ENCODE measurements around the gene SCN8A.
"Not testable (repeated sequence)": the region's sequence is repeated elsewhere in the genome, so short reads cannot be mapped to it uniquely, and the experiment has no call there.

The SCN8A gene

DNA sequence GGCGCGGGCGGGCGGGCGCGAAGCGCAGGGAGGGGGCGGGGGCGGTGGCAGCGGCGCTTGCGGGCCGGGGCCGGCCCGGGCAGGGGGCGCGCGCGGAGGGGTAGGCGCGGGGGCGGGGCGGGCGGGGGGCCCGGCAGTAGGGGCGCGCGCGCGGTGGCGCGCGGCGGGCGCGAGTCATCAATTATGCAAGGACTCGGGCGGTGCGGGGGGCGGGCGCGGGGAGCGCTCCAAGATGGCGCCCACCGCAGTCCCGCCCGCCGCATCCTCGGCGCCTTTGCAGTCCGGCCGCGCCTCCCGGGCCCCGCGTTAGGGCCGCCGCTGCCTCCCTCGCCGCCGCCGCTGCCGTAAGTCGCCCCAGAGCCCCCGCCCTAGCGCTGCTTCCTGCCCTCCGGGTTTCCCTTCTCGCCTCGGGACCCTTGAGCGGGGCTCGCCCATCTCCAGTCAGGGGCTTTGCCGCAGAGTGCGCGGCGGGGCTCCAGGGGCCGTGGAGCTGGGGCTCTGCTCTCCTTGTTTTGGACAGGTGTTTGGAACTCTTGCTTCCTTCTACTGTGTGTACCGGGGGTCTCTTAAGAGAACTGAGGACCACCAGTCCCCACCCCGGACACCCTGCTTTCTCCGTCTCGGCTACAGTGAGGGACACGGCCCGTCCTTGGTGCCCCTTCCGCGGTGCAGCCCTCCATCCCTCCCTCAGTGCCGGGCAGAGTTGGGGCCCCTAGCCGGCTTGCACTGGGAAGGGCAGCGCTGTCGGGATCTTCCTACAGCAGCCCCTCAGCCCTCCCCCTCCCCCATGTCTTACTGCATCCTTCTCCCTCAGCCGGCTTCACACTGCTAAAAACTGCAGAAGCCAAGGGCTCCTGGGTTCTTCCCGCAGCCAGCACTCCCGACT, at the start of gene SCN8A:
Gene SCN8A, plus strand, starts transcription at position 218 of the 886 bp plus-strand sequence. CDS start 71,585 bp downstream, outside the sequence.
- no peak for DNase-seq (ENCODE audit: low read depth)

DNA sequence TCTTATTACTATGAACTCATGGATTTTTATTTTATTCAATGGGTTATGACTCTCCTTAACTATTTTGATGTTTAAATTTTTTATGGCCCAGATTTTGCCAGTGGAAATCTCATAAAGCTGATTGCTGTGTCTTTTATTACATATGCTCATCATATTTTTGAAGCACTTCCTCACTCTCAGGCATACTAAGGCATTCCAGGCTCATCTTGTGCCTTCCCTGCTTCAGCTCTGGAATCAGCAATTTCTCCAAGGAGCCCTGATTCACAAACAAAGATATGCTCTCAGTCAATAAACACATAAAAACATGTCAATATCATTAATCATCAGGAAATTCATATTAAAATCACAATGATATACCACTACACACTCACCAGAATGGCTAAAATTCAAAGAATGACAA, 44.9 kb upstream of the SCN8A start:
- no peak for DNase-seq (ENCODE audit: low read depth)

DNA sequence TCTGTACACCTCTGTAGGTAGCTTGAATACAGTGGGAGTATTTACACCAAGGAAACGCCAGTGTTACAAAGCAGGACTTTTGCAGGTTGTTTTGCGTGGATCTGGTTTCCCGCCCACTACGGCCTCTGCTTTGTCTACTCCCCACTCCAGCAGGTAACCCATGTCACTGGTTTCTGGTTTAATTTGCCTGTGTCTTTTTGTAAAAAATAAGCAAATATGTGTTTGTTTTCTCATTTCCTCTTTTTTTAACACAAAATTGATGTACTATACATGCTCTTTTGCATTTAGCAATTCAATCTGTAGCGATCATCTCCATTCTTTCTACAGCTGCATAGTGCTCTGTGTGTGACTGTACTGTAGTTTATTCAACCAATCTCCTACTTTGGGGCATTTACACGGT, 43.4 kb upstream of the SCN8A start:
- no peak for DNase-seq (ENCODE audit: low read depth)

DNA sequence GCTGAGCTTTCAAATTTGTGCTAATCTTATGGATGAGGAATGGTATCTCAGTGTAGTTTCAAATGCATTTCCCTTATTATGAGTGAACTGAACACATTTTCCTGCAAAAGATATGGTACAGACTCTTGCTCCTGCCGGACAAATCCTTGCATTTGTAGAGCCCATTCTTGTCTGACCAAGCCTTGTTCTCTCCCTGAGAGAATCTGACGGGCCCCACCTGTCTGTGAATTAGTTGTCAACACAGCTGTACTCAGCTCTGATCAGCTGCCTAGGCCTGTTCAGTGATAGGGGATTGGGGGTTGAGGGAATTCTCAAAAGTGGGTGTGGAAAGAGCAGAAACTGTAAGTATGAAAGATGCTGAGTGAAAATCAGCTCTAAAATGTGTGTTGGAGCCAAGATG, 42.8 kb upstream of the SCN8A start:
- no peak for DNase-seq (ENCODE audit: low read depth)

DNA sequence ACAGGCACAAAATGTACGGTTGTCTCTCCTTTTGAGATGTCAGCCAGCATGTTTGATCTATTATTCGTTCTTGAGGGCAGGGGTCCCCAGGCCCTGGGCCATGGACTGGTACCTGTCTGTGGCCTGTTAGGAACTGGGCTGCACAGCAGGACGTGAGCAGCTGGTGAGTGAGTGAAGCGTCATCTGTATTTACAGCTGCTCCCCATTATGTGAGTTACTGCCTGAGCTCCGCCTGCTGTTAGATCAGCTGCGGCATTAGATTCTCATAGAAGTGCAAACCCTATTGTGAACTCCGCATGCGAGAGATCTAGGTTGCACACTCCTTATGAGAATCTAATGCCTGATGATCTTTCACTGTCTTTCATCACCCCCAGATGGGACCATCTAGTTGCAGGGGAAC, 41.4 kb upstream of the SCN8A start:
- DNase-seq (ENCODE audit: low read depth): no peak

DNA sequence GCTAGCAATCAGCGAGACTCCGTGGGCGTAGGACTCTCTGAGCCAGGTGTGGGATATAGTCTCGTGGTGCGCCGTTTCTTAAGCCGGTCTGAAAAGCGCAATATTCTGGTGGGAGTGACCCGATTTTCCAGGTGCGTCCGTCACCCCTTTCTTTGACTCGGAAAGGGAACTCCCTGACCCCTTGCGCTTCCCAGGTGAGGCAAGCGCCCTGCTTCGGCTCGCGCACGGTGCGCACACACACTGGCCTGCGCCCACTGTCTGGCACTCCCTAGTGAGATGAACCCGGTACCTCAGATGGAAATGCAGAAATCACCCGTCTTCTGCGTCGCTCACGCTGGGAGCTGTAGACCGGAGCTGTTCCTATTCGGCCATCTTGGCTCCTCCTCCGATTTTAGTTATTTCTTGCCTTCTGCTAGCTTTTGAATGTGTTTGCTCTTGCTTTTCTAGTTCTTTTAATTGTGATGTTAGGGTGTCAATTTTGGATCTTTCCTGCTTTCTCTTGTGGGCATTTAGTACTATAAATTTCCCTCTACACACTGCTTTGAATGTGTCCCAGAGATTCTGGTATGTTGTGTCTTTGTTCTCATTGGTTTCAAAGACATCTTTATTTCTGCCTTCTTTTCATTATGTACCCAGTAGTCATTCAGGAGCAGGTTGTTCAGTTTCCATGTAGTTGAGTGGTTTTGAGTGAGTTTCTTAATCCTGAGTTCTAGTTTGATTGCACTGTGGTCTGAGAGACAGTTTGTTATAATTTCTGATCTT, 22.6 kb upstream of the SCN8A start:
- not testable (repeated sequence) for DNase-seq (ENCODE audit: low read depth)

DNA sequence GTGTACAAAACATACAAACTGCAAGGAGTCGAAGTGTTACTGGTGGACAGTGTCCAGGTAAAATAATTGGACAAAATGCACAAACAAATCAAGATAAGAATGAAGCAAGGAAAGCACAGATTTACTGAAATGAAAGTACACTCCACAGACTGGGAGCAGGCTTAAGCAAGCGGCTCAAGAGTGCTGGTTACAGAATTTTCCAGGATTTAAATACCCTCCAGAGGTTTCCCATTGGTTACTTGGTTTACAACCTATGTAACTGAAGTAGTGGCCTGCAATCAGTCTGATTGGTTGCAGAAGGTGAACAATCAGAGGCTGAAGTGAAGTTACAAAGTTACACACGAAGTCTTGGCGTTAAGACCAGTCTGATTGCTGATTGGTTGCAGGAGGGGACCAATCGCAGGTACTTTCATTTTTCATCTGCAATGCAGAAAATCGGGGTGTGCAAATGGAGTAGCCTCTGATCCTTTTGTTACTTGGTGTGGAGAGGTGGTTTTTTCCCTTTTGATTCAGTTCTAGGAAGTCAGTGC, 11.6 kb upstream of the SCN8A start:
- no peak for DNase-seq (ENCODE audit: low read depth)

DNA sequence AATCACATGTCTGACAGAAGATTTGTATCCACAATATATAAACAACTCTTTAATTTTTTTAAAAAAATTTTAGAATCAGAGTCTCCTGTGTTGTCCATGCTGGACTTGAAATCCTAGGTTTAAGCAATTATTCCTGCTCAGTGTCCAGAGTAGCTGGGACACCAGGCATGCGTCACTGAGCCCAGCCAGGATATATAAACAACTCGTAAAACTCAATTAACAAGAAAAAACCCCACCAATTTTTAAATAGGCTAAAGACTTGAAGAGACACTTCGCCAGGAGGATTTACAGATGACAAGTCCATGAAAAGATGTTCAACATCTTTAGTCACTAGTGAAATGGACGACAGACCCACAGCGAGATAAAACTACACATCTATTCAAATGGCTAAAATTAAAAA, 2.0 kb upstream of the SCN8A start:
- no peak for DNase-seq (ENCODE audit: low read depth)

DNA sequence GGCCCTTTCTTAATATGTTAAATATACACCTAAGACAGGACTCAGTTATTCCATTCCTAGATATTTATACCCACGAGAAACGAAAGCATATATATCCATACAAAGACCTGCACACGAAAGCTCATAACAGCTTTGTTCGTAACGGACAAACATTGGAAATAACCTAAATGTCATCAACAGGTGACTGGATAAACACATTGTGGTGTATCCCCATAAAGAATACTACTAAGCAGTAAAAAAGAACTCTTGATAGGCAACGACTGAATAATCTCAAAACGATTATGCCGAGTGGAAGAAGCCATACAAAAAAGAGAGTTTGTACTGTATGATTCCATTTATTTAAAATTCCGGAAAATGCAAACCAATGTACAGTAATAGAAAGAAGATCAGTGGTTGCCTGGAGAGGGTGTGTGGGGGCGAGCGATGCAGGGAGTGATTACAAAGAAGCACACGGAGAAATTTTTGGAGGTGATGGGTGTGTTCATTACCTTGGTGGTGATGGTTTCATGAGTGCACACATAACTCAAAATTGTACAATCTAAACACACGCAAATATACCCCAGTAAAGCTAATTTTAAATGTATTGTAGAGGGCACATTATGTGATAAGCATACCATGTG, 1.4 kb upstream of the SCN8A start:
- DNase-seq (ENCODE audit: low read depth): no peak

DNA sequence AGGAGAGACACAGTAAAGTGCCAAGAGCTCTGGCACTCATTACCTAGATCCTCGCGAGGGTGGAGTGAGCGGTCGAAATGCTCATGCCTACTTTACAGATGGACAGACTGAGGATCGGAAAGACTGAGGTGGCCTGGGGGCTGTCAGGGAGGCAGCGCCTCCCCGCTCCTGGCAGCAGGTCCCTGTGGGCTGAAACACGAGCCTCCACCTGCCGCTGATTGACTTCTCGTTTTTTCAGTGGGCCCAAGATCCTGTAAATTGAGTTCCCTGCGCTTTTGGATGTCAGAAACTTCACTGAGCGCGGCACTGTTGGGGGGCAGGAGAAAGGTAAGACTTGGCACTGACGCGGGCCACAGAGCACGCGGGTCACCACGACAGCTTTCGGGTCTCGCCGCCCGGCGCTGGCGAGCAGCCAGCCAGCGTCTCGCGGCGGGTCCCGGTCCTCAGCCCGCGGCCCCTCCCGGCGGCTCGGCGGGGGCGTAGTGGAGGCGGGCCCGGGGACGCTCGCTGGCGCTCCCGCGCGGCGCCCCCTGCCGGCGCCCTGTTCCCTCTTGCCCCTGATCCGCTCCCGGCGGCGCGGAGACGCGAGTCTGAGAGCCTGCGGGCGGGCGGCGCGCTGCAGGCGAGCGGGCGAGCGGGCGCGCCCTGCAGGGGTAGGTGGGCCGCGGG, 552 bp upstream of the SCN8A start:
- no peak for DNase-seq (ENCODE audit: low read depth)

DNA sequence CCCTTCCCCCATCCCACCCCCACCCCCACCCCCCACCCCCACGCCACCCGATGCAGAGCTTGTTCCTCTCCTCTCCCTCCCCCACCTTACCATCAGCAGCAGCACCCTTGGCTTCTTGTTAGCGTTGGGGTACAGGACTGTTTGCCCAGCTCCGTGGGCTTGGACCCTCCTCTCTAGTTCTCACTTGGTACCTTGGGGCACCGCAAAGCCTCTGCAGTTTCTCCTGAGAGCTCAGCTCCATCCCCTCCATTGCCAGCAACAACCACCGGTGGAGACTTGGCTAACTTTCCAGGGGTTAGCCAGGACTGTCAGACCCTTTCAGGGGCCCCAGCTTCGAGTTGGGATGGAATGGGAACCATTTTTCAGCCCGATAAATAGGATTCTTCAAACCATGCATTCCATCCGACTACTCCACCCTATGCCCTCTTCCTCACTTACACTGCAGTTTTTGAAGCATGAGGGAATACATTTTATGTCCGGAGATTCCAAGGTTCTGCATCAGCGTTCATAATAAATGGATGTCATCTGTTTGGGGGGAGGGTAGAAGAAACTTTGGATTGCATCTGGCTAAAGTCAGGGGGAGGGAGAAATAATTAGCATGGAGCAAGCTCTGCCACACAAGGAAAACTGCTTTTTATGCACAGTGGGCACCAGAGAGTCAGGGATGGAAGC, 1.1 kb downstream of the SCN8A start:
- peak; percentile 31 for DNase-seq (ENCODE audit: low read depth)

DNA sequence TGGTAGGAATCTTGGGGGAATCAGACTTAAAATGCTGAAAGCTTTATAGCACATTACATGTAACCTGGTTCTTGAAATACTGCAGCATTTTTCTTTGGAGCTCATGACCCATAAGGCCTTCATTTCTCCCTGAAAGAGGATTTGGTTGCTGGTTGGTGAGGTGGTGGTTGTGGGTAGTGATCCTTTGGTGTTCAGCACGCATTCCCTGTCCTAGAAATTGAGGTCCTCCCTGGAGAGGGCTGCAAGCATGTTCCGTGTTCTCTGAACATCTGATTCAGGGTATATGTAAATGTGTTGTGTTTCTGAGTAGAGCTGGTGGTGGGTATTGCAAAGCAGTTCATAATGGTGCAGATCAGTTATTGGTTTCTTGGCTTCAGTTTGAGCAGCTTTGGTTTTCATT, 2.0 kb downstream of the SCN8A start:
- DNase-seq (ENCODE audit: low read depth): no peak

DNA sequence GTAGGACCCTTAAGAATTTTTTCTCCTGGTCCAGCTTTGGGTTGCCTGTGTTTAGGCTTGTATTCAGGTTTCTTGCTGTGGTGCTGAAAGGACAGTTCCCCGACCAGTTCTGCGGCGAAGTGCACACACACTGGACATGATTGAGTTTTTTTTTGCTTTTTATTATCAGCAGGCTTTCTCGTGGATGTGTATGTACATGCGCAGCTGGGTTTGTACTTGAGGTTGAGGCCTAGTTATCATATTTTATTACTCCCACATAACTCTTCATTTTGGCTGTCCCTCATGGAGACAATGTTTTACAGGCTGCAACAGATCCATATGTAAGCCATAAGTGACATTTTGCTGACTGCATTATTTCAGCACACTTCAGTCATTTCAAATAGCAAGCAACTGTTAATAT, 2.5 kb downstream of the SCN8A start:
- DNase-seq (ENCODE audit: low read depth): no peak

DNA sequence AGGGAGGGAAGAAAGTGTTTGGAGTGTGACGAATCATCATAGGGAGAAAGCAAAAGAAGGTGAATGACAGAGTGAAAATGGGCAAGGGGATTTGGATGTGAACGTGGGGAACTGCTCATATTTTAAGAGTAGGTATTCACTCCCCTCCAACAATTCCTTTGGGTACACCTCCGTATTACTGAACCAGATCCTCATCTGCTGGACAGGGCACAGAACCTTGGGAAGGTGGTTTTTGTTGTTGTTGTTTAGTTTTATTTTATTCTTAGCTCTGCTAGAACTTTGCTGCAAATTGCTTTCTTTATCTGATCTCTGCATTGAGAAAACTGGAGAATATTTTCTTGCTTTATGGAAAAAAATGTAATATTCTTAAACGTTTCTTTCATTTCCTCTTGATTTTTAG, 7.1 kb downstream of the SCN8A start:
- no peak for DNase-seq (ENCODE audit: low read depth)

DNA sequence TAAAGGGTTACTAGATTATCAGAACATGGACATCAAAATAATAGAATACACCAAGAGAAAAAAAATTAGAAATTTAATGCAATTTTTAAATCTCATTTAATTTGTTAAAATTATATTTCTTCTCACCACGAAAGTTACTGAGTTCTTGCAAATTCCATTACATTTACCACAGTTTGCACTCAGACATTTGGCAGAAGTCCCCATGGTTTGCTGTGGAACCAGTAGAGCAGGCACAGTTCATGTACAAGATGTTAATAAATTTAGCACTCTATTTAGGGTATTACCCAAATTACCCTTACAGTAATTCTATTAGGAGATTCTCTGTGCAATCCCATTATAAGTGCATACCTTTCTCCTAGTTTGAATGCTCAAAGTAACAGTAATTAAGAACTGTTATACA, 9.7 kb downstream of the SCN8A start:
- DNase-seq (ENCODE audit: low read depth): no peak

DNA sequence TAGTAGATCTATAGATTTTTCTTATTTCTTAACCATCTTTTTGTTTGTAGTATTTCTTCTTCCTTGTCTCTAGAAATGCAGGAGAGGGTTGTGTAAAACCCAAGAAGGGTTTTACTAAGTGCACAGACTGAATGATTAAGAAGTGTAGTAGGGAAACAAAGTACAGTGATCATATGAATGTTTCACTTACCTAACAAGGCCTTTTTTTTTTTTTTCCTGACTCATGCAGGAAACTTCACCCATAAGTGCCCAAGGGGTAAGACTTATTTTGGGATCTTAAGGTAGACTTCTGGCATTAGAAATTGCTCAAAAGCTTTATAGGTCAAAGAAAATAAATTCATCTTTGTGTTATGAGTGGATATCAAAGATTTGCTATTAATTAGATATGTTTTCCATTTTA, 10.2 kb downstream of the SCN8A start:
- no peak for DNase-seq (ENCODE audit: low read depth)

DNA sequence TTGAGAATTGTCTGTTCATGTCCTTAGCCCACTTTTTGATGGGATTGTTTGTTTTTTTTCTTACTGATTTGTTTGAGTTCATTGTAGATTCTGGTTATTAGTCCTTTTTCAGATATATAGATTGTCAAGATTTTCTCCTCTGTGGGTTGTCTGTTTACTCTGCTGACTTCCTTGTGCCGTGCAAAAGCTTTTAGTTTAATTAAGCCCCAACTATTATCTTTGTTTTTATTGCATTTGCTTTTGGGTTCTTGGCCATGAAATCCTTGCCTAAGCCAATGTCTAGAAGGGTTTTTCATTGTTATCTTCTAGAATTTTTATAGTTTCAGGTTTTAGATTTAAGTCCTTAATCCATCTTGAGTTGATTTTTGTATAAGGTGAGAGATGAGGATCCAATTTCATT, 14.9 kb downstream of the SCN8A start:
- DNase-seq (ENCODE audit: low read depth): not testable (repeated sequence)

DNA sequence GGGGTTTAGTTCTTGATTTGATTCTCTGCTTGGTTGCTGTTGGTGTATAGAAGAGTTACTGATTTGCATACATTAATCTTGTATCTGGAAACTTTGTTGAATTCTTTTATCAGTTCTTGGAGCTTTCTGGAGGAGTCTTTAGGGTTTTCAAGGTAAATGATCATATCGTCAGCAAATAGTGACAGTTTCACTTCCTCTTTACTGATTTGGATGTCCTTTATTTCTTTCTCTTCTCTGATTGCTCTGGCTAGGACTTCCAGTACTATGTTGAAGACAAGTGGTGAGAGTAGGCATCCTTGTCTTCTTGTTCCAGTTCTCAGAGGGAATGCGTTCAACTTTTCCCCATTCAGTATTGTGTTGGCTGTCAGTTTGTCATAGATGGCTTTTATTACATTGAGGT, 16.2 kb downstream of the SCN8A start:
- DNase-seq (ENCODE audit: low read depth): not testable (repeated sequence)

DNA sequence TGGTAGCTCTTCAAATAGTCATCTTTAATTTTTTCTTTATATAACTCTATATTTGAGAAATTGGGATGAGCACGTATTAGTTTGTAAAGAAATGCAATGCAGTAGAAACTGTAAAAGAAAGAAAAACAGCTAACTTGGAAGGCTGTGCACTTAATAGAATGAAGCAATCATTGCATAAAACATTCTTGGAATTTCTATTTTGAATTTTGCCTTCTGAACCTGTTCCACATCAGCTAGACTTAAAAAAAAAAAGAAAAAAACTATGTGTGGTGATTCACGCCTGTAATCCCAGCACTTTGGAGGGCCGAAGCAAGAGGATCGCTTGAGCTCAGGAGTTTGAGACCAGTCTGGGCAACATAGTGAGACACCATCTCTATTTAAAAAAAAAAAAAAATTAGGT, 29.4 kb downstream of the SCN8A start:
- no peak for DNase-seq (ENCODE audit: low read depth)

DNA sequence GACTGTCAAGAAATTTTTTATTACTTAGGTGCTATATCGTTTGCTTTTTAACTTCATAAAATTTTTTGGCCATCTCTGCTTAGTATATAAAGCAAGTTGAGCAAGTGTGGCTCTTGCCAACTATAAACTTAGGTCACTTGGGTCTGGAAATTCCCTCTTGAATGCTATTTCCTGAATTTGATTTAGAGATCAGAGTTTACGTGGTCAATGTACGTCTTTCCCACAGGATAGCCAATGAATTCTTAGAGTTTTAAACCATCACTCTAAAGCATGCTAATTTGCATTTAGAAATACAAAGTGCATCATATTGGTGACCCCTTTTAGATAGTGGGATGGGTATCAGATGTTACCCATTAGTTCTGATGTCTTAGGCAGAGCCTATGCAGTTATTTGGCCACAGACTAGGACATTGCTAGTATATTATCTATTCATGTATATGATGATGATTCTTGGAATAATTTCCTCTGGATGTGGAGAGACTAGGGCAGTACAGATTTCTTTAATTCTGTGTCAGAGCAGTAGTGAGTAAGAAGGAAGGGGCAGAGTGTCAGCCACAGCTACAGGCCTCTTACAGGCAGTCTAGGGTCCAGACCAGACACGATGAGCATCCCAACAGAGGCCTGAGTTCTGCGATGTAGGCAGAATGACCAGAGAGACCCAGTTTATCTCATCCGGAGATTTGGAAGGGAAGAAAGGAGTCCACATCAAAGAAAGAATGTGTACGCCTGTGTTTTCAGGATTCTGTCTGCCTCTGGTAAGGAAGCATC, 30.3 kb downstream of the SCN8A start:
- no peak for DNase-seq (ENCODE audit: low read depth)

DNA sequence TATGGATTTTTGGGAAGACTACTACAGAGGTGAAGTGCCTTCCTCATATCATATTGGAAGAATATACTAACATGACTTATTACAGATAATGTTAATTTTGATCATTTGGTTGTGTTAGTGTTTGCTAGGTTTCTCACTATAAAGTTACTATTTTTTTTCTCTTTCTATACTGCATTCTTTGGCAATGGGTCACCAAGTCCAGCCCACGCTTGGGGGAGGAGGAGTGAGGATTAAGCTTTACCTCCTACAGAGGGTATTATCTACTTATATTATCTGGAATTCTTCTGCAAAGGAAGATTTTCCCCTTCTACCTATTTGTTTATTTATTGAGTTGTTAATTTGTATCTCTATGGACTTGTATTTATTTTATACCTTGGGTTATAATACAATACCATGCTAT, 31.5 kb downstream of the SCN8A start:
- DNase-seq (ENCODE audit: low read depth): no peak
